HS-27A (cell line): ENCODE data around the gene ABCC8.

ENCODE experiments used
- DNase-seq: peaks from one replicate; pipeline ENCODE4 v3.0.0-alpha.2; 2012; ENCODE audit warnings: low read depth, missing footprints

The ABCC8 gene

GRCh38 chr11:17386331-17387084 lies 90.1 kb downstream of the ABCC8 start:
- DNase-seq, result no peak

DNA sequence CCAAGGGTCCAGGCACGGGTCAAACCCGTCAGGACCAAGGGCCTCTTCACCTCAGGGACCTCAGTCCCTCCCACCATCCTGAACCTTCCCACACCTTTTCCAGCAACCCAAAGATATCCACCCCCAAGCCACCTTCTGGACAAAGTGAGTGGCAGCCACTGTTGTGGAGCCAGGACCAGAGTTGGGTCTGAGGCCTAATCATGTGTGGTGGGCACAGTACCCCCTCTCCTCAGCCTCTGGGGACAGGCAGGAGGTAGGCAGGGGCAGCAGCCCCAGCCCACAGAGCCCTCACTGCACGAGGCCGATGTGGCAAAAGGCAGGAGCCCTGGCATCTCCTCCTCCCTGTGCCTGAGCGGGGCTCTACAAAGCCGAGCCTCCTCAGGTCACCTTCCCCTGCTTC lies 90.7 kb downstream of the ABCC8 start:
- DNase-seq, result no peak

DNA sequence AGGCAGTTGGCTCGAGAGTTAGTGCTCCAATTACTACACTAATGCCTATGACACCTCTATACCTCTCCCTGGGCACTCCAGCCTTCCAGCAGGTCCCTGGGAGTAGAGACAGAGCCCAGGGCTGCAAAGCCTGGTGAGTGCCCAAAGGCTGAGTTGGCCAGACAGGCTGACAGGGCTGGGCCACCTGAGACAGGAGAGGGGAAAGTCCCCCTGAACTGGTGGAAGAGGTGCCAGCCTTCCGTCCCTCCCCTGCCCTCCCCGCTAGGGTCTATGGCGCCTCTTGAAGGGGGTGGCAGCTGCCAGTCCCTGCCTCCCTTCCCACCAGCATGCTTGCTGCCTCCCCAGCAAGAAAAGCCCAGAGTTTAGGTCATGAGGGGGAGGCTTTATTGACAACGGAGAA lies 91.2 kb downstream of the ABCC8 start:
- DNase-seq, result no peak

DNA sequence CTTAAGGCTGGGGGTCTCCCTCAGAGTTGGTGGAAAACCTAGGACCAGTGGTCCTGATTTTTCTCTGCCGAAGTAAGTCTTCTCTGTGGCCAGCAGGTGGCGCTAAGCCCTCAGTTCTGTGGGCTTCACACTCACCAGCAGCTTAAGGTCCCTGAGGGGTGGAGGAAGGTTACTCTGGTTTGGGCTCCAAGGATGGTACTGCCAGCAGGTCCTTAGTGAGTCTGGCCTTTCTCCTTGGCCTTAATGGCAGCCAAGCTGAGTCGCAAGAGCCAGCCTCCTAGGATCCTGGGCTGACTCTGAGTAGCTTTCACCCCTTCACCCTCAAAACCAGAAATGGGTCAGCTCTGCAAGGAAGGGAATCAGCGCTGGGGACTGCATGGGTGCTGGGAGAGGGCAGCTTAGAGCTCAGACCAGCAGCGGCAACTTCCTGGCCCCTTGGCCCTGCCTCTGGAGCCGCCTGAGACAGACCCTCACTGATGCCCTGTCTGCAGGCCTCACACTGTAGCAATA lies 92.6 kb downstream of the ABCC8 start:
- DNase-seq, result peak; percentile 48

GRCh38 chr11:17383461-17383860 lies 93.2 kb downstream of the ABCC8 start:
- DNase-seq, result no peak

DNA sequence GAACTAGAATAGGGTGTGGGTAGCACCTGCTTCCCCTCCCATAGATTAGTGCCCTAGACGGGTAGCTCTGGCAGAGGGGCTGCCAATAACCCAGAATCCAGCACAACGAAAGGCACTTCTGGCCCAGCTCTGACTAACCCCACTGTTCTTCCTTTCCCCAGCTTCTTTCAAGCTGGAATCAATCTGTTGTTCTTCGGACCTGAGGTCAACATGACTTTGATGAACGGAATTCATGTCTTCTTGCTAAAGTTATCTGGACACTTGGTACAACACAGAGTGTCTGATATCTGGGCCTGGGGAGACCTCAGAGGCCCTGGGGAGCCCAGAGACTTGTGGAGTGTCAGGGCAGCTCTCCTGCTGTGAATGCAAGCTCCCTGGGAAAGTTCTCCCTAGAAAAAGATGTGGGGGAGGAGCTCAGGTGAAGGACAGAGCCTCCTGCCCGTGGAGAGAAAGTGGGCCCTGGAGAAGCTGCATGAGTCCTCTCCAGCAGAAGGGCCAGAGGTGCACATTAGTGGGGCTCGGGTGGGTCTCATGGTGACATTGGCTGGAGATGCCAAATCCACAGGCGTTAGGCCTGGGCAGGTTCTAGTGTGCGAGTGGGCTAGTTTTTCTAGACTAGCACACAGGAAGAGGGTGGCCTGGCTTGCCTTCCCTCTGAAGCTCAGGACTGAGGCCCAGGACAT lies 94.5 kb downstream of the ABCC8 start:
- DNase-seq, result no peak

- DNase-seq, result no peak
Observed at GRCh38 chr11:17381156-17381555, 95.5 kb downstream of the ABCC8 start.

DNA sequence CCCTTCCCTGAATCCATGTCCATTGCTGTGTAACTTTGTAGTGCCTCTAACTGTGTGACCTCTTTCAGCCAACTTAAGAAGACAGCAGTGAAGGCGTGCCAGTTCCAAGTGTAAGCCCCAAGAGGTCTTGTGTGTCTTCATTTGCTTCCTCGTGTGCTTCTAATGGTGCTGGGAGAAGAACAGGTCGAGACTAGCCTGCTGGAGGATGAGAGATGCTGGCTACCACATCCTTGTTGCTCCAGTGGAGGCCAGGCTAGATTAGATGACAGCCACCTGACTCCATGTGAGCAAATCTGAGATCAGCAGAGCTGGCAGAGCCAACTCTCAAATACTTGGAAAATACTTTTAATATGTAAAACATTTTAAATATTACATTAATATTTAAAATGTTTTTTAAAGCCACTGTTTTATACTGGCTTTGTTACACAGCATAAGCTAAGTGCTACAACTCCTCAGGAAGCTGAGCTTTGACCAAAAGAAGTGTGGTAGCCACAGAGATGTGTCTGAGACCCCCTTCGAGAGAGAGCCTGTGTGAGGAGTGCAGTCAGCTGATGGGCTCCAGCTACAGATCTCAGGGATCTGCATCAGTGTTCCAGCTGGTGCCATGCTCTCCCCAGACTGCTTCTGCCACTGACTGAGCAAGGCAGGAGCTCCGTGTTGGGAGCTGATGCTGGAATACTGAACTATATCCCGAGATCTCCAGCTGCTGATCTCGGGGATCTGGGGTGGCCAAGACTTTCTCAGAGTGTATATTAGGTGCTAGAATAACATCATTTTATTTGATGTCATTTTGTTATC lies 97.1 kb downstream of the ABCC8 start:
- DNase-seq, result no peak

- no peak for DNase-seq
Observed at GRCh38 chr11:17378655-17379054, 98.0 kb downstream of the ABCC8 start.

DNA sequence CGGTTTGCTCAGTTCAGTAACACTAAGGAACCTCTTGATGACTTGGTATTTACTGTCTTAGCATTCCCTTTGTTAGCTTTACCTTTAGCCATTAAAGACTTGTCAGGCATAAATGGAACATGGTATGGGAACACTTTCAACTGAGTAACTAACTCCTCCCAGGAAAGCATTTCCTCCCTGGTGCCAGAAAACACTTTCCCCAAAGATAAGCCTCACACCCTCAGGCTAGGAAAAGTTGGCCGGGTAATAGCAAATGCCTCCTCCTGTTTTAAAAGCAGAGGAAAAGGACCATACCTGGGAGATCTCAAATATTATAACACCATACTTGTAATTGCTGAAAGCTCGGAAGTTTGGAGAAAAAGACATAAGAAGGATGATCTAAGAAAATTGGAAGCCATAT lies 100.2 kb downstream of the ABCC8 start:
- DNase-seq, result no peak

- no peak for DNase-seq
Observed at GRCh38 chr11:17375547-17375946, 101.1 kb downstream of the ABCC8 start.

DNA sequence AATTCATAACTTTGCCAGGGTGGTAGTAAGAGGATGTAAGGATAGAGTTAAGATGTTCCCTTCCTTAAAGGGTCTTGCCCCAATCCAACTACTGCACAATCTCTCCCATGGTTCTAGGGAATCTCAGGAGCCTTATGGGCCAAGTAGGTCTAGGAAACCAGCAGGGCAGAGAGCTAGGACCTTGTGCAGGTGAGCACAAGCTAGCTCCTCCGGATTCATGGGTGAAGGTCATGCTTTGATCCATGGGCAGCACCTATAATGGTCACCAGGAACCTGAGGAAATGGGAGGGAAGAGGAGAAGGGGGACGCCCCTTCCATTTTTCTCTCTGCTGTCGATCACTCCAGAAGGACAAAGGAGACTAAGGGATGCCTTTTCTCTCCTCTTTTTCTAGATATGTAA lies 105.0 kb downstream of the ABCC8 start:
- DNase-seq, result no peak

DNA sequence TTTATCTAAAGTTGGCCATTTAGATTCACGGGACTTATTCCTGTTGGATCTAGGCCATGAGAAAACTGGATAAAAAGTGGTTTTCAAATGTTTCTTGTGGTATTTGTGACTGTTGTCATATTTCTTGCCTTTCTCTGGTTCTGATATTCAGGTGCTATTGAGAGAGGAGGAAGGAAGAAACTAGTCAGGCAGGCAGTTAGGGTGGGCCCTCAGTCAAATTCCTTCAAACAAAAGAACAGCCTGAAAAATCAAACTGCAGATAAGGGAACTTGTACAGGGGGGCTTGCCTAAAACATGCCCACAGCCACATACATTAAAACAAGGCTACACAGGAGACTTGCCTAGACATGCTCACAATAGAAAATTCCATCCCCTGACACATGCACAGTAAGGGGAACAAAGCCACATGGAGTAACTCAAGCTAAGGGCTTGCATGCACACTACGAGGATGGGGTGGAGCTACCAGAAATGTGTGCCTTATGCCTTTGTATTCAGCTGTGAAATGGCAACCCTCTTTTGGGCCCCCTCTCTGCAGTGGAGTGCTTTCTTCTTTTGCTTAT lies 106.9 kb downstream of the ABCC8 start:
- no peak for DNase-seq

DNA sequence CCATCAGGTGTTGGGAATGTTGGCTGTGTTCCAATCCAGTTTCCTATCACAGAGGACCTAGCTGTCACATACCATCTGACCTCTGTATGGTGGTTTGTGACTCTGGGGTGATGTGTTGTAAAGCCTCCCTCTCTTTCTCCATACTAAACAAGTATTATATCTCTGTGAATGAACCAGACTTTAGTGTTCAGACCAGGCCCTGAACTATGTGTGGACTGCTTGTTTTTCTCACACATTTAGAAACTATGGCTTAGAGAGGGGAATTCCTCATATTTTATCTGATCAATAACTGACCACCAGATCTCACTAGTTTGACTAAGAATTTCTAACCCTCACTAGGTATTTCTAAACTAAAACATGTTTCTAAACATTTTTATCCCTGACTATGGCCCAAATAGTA lies 107.6 kb downstream of the ABCC8 start:
- no peak for DNase-seq

DNA sequence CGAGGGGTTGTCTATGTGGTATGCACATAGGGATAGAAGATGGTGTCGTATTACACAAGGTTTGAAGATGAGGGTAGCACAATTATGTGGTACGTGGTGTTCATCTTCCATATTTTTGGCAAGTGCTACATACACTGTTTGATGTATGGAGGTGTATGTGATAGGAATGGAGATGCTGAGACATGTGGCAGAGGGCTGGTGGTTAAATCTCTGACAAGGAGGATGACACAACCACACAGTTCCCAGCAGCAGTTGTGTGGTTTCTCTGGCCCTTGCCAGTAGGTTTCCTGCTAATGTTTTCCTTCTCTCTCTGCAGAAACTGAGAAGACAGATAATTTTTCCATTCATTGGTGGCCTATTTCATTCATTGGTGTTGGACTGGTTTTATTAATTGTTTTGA lies 108.1 kb downstream of the ABCC8 start:
- DNase-seq, result no peak

DNA sequence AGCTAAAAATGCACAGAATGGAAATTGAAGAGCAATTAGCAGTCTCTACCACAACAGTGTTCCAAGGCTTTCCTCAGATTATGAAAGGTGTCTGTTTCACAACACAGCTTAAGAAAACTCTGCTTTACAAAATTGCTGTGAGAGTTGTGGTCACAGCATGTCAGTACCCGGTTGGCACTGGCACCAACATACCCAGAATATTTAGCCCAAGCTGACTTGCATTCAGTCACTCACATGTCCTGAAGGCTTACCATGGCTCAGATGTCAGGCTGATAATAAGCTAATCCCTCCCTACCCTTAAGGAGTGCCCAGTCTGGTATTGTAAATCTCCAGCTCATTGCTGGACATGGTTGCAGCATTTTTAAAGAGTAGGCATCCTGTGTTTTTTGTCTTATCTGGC lies 110.2 kb downstream of the ABCC8 start:
- no peak for DNase-seq

- no peak for DNase-seq
Observed at GRCh38 chr11:17354601-17354991, 122.0 kb downstream of the ABCC8 start.

- no peak for DNase-seq
Observed at GRCh38 chr11:17353821-17354600, 122.6 kb downstream of the ABCC8 start.

GRCh38 chr11:17352950-17353820 lies 123.5 kb downstream of the ABCC8 start:
- DNase-seq, result peak; percentile 57

- no peak for DNase-seq
Observed at GRCh38 chr11:17351510-17352176, 125.0 kb downstream of the ABCC8 start, which contains the start of gene NCR3LG1. Gene NCR3LG1, plus strand, starts transcription at chr11:17351800. Its CDS starts 170 bp downstream, at chr11:17351970.
